ENCODE results near the gene GNAO1.

Gene GNAO1

DNA sequence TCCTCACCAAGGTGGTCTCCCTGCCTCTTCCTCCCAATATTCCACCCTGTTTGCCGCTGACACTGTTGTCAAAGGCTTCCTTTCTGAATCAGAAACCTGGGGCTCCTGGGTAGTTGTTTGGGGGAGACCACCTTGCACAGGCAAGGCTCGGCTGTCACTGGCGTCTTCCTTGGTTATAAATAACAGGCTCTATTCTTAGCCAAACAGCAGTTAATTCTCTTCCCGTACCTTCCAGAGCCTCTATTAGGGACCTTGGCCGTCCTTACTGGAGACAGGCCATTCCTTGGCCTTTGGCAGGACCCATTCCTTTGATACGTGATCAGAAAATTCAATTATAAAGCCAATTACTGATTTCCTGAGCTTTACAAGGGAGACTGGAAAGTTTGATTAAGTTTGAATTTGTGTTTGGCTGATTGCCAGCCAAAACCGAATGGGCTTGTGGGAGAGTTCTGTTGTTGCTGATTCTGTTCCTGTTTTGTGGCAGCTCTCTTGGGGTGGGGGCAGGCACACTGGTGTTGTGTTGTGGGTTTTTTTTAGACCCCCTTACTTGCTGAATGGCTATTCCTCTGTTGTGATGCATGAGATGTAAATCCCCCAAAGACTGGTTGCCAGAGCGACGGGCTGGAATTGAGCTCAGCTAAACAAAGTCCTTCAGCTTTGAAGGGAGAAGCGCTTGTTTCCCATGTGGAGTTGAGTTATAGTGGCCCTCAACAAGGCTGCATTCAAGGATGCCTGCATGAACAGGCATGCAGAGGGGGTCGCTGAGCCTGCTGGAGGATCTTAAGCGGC is 104.6 kb downstream of the GNAO1 start:
- H3K36me3 Mint-ChIP-seq: no peaks in the 10 kb centered on the region
- H3K4me3 Mint-ChIP-seq: no peak overlapping the region
- no peak for DNase-seq (ENCODE audit: low spot score in 2 of 2)
- no peaks in the 10 kb centered on the region for H3K9me3 Mint-ChIP-seq
- H3K27ac Mint-ChIP-seq: no peak overlapping the region
- peaks cover 16% of the 10 kb centered on the region for H3K4me1 Mint-ChIP-seq
- ATAC-seq: no peak

DNA sequence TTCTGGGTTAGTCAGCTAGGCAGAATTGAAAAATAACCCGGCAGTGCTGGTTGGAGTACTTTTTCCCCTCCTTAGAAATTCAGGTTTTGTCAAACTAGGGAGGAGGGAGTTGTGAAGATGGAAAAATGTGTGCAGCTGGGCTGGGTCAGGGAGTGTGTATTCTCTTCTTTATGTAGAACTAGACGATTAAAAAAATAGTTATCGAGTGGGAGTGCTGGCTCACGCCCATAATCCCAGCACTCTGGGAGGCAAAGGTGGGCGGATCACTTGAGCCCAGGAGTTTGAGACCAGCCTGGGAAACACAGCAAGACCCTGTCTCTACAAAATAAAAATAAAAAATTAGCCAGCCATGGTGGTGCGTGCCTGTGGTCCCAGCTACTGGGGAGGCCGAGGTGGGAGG is 106.4 kb downstream of the GNAO1 start:
- no peak for DNase-seq (ENCODE audit: low spot score in 2 of 2)
- no peaks in the 10 kb centered on the region for H3K9me3 Mint-ChIP-seq
- H3K4me1 Mint-ChIP-seq: peaks cover 16% of the 10 kb centered on the region
- H3K36me3 Mint-ChIP-seq: no peaks in the 10 kb centered on the region
- no peak overlapping the region for H3K27ac Mint-ChIP-seq
- no peak overlapping the region for H3K4me3 Mint-ChIP-seq
- ATAC-seq: no peak

DNA sequence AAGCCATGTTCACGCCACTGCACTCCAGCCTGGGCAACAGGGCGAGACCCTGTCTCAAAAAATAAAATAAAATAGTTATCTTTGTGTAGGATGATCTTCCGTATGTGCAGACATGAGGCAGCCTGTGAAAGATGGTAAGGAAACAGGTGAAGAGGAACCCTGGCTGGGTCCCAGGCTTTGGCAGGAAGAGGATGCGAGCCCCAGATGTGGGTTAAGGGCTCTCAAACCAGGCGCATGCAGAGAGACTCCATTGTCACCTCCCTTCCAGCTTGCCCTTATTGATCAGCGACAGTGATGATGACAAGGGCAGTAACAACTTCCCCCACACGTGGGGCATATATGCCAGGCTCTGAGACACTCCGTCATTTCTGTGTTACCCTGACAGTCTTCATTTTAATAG is 106.8 kb downstream of the GNAO1 start:
- no peak for DNase-seq (ENCODE audit: low spot score in 2 of 2)
- Mint-ChIP-seq H3K36me3 (no peaks in the 10 kb centered on the region), H3K4me3 (no peak overlapping the region), H3K9me3 (no peaks in the 10 kb centered on the region), H3K4me1 (peaks cover 16% of the 10 kb centered on the region), H3K27ac (no peak overlapping the region)
- no peak for ATAC-seq

DNA sequence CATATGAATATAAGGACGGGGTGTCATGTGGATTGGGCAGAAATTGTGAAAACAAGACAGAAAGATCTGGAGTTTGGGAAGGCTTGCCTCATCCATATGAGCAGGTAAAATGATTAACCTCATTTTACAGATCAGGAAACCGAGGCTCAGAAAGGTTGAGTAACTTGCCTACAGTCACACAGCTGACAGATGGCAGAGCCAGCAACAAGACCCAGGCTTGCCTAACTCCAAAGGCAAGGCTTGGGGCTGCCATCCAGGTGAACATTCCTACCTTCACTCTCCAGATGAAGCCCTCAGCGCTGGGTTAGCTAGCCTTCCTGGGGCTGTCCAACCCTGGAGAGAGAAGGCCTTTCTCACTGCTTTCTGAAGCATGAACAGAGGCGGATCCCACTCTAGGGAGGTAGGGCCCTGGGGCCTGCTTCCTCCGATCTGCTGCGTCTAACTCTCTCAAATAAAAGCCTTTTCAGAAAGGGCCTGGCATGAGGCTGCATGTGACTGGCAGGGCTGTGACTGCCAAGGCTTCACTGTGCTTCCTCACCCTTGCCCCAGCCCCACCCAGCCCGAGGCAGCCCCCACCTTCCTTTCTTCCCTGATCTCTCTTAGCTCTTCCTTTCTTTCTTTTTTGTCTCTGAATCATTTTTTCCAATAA is 107.8 kb downstream of the GNAO1 start:
- H3K9me3 Mint-ChIP-seq: no peaks in the 10 kb centered on the region
- H3K4me3 Mint-ChIP-seq: no peak overlapping the region
- ATAC-seq (no peak), DNase-seq (ENCODE audit: low spot score in 2 of 2) (no peak)
- H3K4me1 Mint-ChIP-seq: peaks cover 16% of the 10 kb centered on the region
- H3K27ac Mint-ChIP-seq: peak overlapping the region; percentile 51
- H3K36me3 Mint-ChIP-seq: no peaks in the 10 kb centered on the region

DNA sequence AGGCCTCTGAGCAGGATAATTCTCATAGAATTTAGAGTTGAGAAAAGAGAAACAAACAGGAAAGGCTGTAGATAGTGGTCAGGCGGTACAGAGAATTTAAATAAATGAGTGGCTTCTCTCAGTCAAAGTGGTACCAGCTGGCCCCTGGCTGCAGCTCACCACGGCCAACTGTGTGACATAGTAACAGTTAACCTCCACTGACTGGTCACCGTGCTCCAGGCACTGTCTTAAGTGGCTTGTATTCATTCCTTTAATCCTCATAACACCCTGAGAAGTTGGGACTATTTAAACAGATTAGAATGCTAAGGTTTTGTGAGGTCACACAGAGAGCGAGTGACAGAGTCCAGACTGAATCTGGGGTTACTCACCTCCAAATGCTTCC is 108.9 kb downstream of the GNAO1 start:
- no peak for ATAC-seq
- Mint-ChIP-seq H3K9me3 (no peaks in the 10 kb centered on the region), H3K36me3 (no peaks in the 10 kb centered on the region), H3K4me1 (peaks cover 9% of the 10 kb centered on the region), H3K4me3 (no peak overlapping the region), H3K27ac (peak overlapping the region; percentile 51)
- DNase-seq (ENCODE audit: low spot score in 2 of 2): no peak

DNA sequence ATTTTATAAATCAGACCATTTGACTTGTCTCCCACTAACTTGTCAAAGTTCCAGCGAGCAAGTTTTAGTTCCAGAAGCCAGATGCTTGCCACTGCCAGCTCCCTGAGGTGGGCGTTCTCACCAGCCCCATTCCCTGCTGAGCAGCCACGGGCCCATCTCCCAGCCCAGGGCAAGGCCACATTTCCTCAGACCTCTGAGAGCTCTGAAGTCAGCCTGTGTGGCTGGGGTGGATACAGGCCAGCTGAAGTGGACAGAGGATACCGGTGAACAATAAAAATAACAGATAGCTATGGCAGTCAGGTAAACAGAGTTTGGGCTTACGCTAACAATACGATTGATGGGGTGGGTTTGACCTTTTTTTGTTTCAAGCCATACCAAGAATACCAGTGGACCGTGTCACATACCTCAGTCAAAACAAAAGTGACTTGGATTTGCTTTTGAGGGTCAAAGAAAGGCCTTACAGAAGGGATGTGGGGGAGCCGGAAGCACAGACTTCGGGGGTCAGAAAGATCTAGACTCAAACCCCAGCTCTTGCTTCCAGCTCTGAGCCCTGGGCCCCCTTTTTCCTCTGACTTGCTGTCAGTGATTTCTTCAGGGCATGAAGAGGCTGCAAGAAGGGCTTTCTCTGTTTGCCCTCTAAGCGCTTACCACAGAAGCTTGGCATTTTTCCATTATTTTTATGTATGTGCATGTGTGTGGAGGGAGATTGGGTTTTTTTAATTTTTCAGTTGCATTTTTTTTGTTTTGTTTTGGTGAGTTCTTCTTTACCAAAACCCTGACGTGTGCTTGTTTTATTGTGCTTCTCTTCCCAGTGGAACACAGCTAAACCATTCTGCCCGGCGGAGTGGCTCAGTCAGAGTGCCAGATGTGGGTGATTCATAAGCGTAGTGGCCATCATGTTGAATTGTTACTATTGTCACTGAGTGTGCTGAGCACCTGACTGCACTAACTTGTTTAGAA is 109.9 kb downstream of the GNAO1 start:
- H3K27ac Mint-ChIP-seq: no peak overlapping the region
- no peak for ATAC-seq
- no peak overlapping the region for H3K4me3 Mint-ChIP-seq
- no peaks in the 10 kb centered on the region for H3K36me3 Mint-ChIP-seq
- peaks cover 9% of the 10 kb centered on the region for H3K4me1 Mint-ChIP-seq
- no peaks in the 10 kb centered on the region for H3K9me3 Mint-ChIP-seq
- DNase-seq (ENCODE audit: low spot score in 2 of 2): no peak

DNA sequence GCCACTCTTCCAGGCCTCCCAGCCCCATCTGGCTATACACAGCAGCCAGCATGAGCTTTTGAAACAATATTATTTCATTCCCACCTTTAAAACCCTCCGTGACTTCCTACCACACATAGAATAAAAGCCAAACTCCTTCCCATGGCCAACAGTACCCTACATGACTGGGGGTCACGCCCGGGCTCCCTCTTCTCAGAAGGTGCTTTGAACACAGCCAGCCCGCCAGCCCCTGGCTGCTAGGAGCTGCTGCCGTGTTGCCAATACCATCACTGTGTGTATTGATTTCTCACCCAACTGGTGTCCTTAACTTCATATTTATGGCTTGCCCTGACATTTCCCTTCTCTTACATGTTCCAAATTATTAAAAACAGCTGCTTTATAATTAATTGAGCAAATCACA is 111.2 kb downstream of the GNAO1 start:
- Mint-ChIP-seq H3K9me3 (no peaks in the 10 kb centered on the region), H3K4me3 (no peak overlapping the region), H3K27ac (no peak overlapping the region), H3K4me1 (peaks cover 13% of the 10 kb centered on the region), H3K36me3 (no peaks in the 10 kb centered on the region)
- ATAC-seq (no peak), DNase-seq (ENCODE audit: low spot score in 2 of 2) (no peak)

DNA sequence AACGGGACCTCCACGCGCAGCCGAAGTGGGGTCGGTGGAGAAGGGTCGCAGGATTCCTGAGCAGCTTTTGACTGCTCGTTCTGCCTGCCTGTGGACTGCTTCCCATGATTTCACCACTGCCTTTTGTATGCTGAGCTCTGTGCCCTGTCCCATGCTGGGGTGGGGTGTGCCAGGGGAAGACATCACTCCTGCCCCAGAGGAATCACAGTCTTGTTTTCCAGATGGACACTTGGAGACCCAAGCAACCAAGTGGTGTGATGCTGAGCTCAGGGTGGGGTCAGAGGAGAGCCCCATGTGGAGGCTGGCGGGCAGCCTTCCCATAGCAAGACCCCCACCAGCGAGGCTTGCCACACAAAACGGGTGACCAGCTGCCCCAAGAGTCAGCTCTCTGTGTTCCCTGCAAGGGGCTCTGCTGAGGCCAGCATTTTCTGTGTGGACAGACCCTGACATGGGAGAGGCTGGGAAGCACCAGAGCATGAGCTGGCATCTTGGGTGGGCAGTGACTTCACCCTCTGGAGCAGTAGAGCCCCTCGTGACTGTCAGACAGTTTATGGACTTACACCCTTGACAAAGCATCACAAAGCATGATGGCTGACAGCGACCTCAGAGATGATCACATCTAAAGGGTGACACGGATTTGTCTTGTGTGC is 111.9 kb downstream of the GNAO1 start:
- ATAC-seq (no peak), DNase-seq (ENCODE audit: low spot score in 2 of 2) (no peak)
- H3K9me3 Mint-ChIP-seq: no peaks in the 10 kb centered on the region
- H3K4me3 Mint-ChIP-seq: no peak overlapping the region
- no peaks in the 10 kb centered on the region for H3K36me3 Mint-ChIP-seq
- no peak overlapping the region for H3K27ac Mint-ChIP-seq
- H3K4me1 Mint-ChIP-seq: peaks cover 15% of the 10 kb centered on the region

DNA sequence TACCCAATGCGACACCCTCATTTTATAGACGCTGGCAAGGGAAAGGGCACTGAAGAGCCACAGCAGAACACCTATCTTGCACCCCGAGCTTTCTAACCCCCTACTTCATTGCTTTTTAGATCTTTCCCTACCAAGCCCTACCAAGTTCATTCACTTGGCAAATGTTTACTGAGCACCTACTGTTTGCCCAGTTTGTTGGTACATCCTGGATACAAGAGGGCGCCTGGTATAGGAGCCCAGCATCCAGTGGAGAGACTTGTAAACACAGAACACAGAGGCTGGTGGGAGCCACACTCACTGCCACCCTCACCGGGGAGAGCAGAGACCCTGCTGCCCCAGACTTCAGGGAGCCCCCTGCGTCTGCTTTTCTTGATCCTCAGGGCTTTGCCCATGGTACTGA is 112.6 kb downstream of the GNAO1 start:
- Mint-ChIP-seq H3K27ac (no peak overlapping the region), H3K36me3 (no peaks in the 10 kb centered on the region), H3K4me3 (no peak overlapping the region), H3K4me1 (peaks cover 15% of the 10 kb centered on the region), H3K9me3 (no peaks in the 10 kb centered on the region)
- DNase-seq (ENCODE audit: low spot score in 2 of 2) (no peak), ATAC-seq (no peak)

DNA sequence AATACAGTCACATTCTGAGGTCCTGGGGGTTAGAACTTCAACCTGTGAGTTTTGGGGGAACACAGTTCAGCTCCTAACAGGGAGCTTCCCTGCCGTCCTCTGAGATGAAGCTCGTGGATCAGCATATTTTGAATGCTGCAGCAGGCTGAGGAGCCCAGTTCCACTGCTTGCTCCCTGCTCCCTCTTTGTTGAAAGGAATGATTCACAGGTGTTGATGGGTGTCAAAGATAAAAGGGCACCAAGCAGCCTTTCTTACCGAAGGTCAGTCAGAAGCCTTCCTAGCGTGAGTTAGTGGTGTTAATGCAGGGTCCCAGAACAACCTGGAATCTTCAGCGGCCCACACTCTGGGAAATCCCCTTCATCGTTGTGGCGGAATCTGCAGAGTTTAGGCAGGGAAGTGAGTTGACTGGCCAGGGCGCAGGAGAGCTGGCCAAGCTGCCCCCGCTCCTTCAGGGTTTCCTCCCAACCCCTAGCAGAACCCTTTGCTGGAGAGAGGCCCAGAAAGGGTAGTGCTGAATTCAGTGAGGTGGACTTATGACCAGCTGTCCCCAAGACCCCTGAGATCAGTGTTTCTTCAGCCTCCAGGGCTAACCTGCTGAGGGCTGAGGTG is 114.8 kb downstream of the GNAO1 start:
- H3K27ac Mint-ChIP-seq: no peak overlapping the region
- peaks cover 7% of the 10 kb centered on the region for H3K4me1 Mint-ChIP-seq
- H3K4me3 Mint-ChIP-seq: no peak overlapping the region
- DNase-seq (ENCODE audit: low spot score in 2 of 2) (no peak), ATAC-seq (no peak)
- no peaks in the 10 kb centered on the region for H3K36me3 Mint-ChIP-seq
- no peaks in the 10 kb centered on the region for H3K9me3 Mint-ChIP-seq

DNA sequence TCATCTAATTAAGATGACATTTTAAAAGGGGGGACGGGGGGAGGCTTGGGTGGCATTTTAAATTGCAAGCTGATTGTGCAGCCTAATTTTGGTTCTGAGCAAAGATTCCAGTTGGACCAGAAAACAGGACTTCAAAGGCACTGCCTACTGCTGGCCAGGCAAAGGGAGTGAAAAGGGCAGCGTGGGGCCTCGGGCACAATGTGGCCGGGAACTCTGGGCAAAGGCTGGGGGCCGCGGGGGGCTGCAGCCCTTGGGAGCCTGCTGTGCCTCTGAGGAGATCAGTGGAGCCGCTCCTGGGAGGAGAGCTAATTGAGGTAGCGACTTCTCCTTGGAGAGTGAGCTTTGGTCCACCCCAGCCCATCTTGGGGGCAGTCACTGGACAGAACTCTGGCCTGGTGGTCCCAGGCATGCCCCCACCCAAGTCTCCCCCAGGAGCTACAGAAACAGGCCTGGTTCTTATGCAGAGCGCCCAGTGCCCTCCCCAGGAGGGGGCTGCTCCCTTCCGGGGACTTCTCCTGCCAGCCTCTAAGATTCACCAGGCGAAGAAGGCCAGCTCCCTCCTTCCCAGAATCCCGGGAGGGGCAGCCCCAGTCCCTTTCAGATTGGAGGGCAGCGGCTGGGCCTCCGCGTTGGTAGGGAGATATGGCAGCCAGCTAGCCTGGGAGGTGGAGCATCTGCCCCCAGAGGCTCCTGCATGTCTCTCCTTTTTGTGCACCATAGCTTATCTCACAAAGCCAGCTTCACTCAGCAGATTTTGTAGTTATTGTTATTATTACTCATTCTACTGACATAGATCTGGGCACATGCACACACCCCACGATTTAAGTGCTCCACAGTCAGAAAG is 115.6 kb downstream of the GNAO1 start:
- Mint-ChIP-seq H3K4me3 (no peak overlapping the region), H3K4me1 (peaks cover 7% of the 10 kb centered on the region), H3K9me3 (no peaks in the 10 kb centered on the region), H3K36me3 (no peaks in the 10 kb centered on the region), H3K27ac (no peak overlapping the region)
- DNase-seq (ENCODE audit: low spot score in 2 of 2): no peak
- no peak for ATAC-seq

DNA sequence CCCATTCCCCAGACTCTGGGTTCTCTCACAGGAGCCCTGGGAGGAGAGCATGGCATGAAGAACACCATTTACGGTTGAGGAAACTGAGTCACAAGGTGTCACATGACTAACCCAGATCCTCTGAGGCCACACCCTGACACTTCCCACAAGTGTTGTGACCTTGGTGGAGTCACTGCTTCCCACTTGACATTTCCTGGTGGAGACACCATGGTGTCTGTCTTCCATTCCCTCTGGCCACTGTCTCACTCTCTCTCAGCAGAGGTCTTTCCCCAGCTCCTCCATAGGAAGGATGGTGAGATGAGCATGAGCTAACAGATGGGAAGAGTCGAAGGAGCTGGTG is 116.2 kb downstream of the GNAO1 start:
- H3K4me3 Mint-ChIP-seq: no peak overlapping the region
- DNase-seq (ENCODE audit: low spot score in 2 of 2) (no peak), ATAC-seq (no peak)
- no peaks in the 10 kb centered on the region for H3K36me3 Mint-ChIP-seq
- H3K9me3 Mint-ChIP-seq: no peaks in the 10 kb centered on the region
- peaks cover 7% of the 10 kb centered on the region for H3K4me1 Mint-ChIP-seq
- H3K27ac Mint-ChIP-seq: no peak overlapping the region

DNA sequence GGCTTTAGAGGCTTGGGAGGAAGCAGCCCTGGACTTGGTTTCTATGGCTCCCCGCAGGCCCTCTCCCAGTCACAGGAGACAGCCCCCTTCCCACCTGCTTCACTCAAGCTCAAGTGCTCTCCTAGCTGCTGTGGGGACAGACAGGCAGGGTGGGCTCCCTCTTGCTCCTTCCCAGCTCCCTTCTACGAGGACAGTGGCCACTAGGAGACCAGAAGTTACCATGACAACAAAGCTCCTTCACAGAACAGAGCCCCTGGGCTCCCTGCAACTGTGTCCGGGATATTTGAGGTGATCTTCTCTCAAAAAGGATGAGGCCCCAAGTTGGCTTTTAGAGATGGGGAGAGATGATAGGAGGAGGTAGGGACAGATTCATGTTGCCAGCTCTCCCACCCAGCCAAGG is 117.7 kb downstream of the GNAO1 start:
- H3K4me1 Mint-ChIP-seq: peaks cover 7% of the 10 kb centered on the region
- H3K9me3 Mint-ChIP-seq: no peaks in the 10 kb centered on the region
- ATAC-seq (no peak), DNase-seq (ENCODE audit: low spot score in 2 of 2) (no peak)
- no peak overlapping the region for H3K27ac Mint-ChIP-seq
- no peak overlapping the region for H3K4me3 Mint-ChIP-seq
- H3K36me3 Mint-ChIP-seq: no peaks in the 10 kb centered on the region

DNA sequence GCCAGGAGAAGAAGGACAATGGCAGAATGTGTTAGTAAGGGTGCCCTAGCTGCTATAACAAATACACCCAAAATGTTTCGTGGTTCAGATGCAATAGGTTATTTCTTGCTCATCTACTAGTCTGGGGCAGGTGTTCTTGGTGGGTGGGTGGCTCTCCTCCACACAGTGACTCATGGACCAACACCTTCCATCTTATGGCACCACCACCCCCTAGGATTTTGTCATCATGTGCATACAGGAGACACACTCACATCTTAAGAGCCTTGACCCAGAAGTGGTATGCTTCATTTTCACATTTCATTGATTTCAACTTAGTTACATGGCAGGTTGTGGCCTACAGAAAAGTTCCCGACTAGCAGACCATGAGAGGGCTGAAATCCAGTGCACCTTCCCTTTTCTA is 119.4 kb downstream of the GNAO1 start:
- ATAC-seq: peak; percentile 46
- H3K4me3 Mint-ChIP-seq: no peak overlapping the region
- peaks cover 7% of the 10 kb centered on the region for H3K4me1 Mint-ChIP-seq
- no peaks in the 10 kb centered on the region for H3K36me3 Mint-ChIP-seq
- DNase-seq (ENCODE audit: low spot score in 2 of 2): no peak
- no peak overlapping the region for H3K27ac Mint-ChIP-seq
- no peaks in the 10 kb centered on the region for H3K9me3 Mint-ChIP-seq
